PC-3 (cell line): Measurements from ENCODE around the gene ITGAV.

Source experiments
- EZH2 ChIP-seq: fragments of 300-600 bp; sonication (generic); IDR thresholded peaks from one replicate; pipeline ENCODE4 v1.6.1; 2017; ENCODE audit warnings: antibody characterized with exemption, mild to moderate bottlenecking, low read length; ENCODE audit not compliant: unreplicated experiment
- EZH2phosphoT487 ChIP-seq: fragments of 300-600 bp; sonication (generic); IDR thresholded peaks from 2 replicates; pipeline ENCODE4 v1.6.1; 2018; ENCODE audit warnings: mild to moderate bottlenecking, antibody characterized with exemption, low read length, borderline replicate concordance
- TF ChIP-seq, protein P1 (sequence below): fragments of 300-600 bp; sonication (generic); conservative IDR thresholded peaks from 2 replicates; pipeline ENCODE4 v1.5.1; 2017; ENCODE audit warnings: antibody characterized with exemption, low read depth, mild to moderate bottlenecking, low read length

DNA sequence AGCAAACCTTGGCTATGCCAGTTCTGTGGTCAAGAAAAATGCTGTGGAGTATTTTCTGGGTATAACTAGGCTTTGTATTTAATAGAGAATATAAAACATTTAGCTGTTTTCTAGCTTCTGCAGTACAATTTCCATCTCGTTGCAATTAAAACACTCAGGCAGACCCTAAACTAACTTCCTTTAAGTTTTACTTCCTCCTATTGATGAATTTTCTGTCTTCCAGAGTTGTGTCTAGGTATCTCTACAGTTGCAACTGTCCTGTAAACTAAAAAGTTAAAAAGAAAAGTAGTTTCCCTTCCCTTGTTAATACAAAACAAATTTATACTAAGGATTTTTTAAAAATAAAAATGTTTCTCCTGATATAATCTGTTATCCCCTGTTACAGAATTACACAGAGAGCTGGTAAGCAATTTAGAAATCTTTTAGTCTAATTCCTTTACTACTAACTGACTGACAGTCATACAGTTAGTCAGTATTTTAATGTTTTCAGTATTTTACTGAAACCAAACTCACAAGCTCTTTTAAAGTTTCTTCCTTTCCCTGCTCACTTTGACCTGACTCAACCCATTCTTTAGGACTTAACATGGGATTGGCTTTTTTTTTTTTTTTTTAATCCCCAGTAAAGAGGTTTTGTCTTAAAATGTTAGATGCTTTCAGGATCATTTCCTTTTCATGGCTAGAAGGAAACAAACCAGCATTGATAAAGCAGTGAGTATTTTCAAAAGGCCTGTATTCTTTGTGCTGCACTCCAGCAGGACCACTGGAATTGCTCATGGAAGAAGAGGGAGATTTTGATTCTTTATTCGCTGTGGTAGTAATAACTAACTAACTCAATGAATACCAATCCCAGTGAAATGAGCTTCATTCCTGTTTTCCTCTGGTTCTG, 22.9 kb downstream of the ITGAV start:
- TF ChIP-seq, protein P1, sequence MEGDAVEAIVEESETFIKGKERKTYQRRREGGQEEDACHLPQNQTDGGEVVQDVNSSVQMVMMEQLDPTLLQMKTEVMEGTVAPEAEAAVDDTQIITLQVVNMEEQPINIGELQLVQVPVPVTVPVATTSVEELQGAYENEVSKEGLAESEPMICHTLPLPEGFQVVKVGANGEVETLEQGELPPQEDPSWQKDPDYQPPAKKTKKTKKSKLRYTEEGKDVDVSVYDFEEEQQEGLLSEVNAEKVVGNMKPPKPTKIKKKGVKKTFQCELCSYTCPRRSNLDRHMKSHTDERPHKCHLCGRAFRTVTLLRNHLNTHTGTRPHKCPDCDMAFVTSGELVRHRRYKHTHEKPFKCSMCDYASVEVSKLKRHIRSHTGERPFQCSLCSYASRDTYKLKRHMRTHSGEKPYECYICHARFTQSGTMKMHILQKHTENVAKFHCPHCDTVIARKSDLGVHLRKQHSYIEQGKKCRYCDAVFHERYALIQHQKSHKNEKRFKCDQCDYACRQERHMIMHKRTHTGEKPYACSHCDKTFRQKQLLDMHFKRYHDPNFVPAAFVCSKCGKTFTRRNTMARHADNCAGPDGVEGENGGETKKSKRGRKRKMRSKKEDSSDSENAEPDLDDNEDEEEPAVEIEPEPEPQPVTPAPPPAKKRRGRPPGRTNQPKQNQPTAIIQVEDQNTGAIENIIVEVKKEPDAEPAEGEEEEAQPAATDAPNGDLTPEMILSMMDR, result no peak
- TF ChIP-seq EZH2phosphoT487, result no peak
- TF ChIP-seq EZH2, result no peak
